WTC11 (cell line): ENCODE results near the gene IP6K2. TPM values are rescaled to one million over a fixed set of nuclear protein-coding genes. Genes with fewer than 3 reads are reported as not detected.

ENCODE experiments used
- ATAC-seq: fragments of 200-7000 bp; cut with Tn5 transposase; 2 replicates; pipeline ENCODE4 v1.10.0; 2021; ENCODE audit warnings: mild to moderate bottlenecking, moderate library complexity
- CTCF ChIA-PET: fragments of 300-600 bp; sonication (Branson Sonifier 250); formaldehyde crosslinking; loops from one replicate; lab custom pipeline; 2021; ENCODE audit warnings: antibody characterized with exemption; lab: Charles Lee
- POLR2A ChIA-PET: fragments of 350-600 bp; sonication (Branson Sonifier 250); formaldehyde crosslinking; loops from one replicate; lab custom pipeline; 2021; ENCODE audit warnings: antibody characterized with exemption; lab: Charles Lee
- DNase-seq: peaks from one replicate; pipeline ENCODE4 v3.0.0; 2021; ENCODE audit warnings: low spot score
- H3K27ac Mint-ChIP-seq: 2 replicates; pipeline ENCODE4 v1.8.0; 2021; ENCODE audit warnings: mixed read lengths
- H3K27me3 Mint-ChIP-seq: 2 replicates; pipeline ENCODE4 v1.8.0; 2021; ENCODE audit warnings: low read depth, mild to moderate bottlenecking, moderate library complexity, mixed read lengths
- H3K36me3 Mint-ChIP-seq: 2 replicates; pipeline ENCODE4 v1.8.0; 2021; ENCODE audit warnings: mixed read lengths
- H3K4me1 Mint-ChIP-seq: 2 replicates; pipeline ENCODE4 v1.8.0; 2022; ENCODE audit warnings: mixed read lengths
- H3K4me3 Mint-ChIP-seq: 2 replicates; pipeline ENCODE4 v1.8.0; 2021; ENCODE audit warnings: mild to moderate bottlenecking, moderate library complexity, mixed read lengths
- H3K9me3 Mint-ChIP-seq: 2 replicates; pipeline ENCODE4 v1.8.0; 2021; ENCODE audit warnings: mixed read lengths
- CDX4 ChIP-seq: fragments of 250-450 bp; sonication (Bioruptor Pico); IDR thresholded peaks from 2 replicates; pipeline ENCODE4 v1.9.0; 2021; ENCODE audit warnings: moderate library complexity, mild to moderate bottlenecking, inconsistent platforms, borderline replicate concordance
- CREB1 ChIP-seq: sonication (generic); formaldehyde crosslinking; IDR thresholded peaks from 2 replicates; pipeline ENCODE4 v1.8.0; 2023; ENCODE audit warnings: mild to moderate bottlenecking, missing genetic modification reagents
- E2F4 ChIP-seq: sonication (generic); formaldehyde crosslinking; IDR thresholded peaks from 2 replicates; pipeline ENCODE4 v1.8.1; 2022; ENCODE audit warnings: low read depth, mild to moderate bottlenecking, moderate library complexity, missing genetic modification reagents, borderline replicate concordance
- ERG ChIP-seq: fragments of 250-450 bp; sonication (Bioruptor Pico); IDR thresholded peaks from 2 replicates; pipeline ENCODE4 v1.8.0; 2021; ENCODE audit warnings: mild to moderate bottlenecking
- ETV6 ChIP-seq: sonication (generic); formaldehyde crosslinking; IDR thresholded peaks from 2 replicates; pipeline ENCODE4 v1.8.1; 2022; ENCODE audit warnings: mild to moderate bottlenecking, missing genetic modification reagents
- FOXK1 ChIP-seq: sonication (generic); formaldehyde crosslinking; IDR thresholded peaks from 2 replicates; pipeline ENCODE4 v1.8.0; 2022; ENCODE audit warnings: mild to moderate bottlenecking, moderate library complexity, missing genetic modification reagents
- GTF2I ChIP-seq: fragments of 250-450 bp; sonication (Bioruptor Pico); conservative IDR thresholded peaks from 2 replicates; pipeline ENCODE4 v1.4.0; 2021; ENCODE audit warnings: mild to moderate bottlenecking
- IRF1 ChIP-seq: sonication (generic); formaldehyde crosslinking; IDR thresholded peaks from 2 replicates; pipeline ENCODE4 v1.8.0; 2023; ENCODE audit warnings: missing genetic modification reagents
- JUN ChIP-seq: sonication (generic); formaldehyde crosslinking; IDR thresholded peaks from 2 replicates; pipeline ENCODE4 v1.8.0; 2023; ENCODE audit warnings: mild to moderate bottlenecking, missing genetic modification reagents
- OVOL2 ChIP-seq: fragments of 250-450 bp; sonication (Bioruptor Pico); IDR thresholded peaks from 2 replicates; pipeline ENCODE4 v1.9.0; 2021; ENCODE audit warnings: mild to moderate bottlenecking, borderline replicate concordance
- PREB ChIP-seq: sonication (generic); formaldehyde crosslinking; IDR thresholded peaks from 2 replicates; pipeline ENCODE4 v1.8.1; 2022; ENCODE audit warnings: mild to moderate bottlenecking, missing genetic modification reagents, moderate library complexity, borderline replicate concordance
- SP1 ChIP-seq: sonication (generic); formaldehyde crosslinking; conservative IDR thresholded peaks from 2 replicates; pipeline ENCODE4 v1.8.1; 2022; ENCODE audit warnings: missing genetic modification reagents
- TCF7 ChIP-seq: sonication (generic); formaldehyde crosslinking; IDR thresholded peaks from 2 replicates; pipeline ENCODE4 v1.8.0; 2022; ENCODE audit warnings: mild to moderate bottlenecking, low read depth, missing genetic modification reagents, moderate library complexity
- ZBTB43 ChIP-seq: sonication (generic); formaldehyde crosslinking; IDR thresholded peaks from 2 replicates; pipeline ENCODE4 v1.8.1; 2023; ENCODE audit warnings: mild to moderate bottlenecking, missing genetic modification reagents
- ZNF219 ChIP-seq: sonication (generic); formaldehyde crosslinking; IDR thresholded peaks from 2 replicates; pipeline ENCODE4 v1.8.0; 2023; ENCODE audit warnings: missing genetic modification reagents, mild to moderate bottlenecking, borderline replicate concordance
- ZNF232 ChIP-seq: sonication (generic); formaldehyde crosslinking; IDR thresholded peaks from 2 replicates; pipeline ENCODE4 v1.8.0; 2022; ENCODE audit warnings: mild to moderate bottlenecking, missing genetic modification reagents
- ZNF281 ChIP-seq: sonication (generic); formaldehyde crosslinking; IDR thresholded peaks from 2 replicates; pipeline ENCODE4 v1.8.0; 2023; ENCODE audit warnings: mild to moderate bottlenecking, missing genetic modification reagents
- ZNF532 ChIP-seq: fragments of 250-450 bp; sonication (Bioruptor Pico); IDR thresholded peaks from 2 replicates; pipeline ENCODE4 v1.9.0; 2021; ENCODE audit warnings: mild to moderate bottlenecking, borderline replicate concordance
- total RNA-seq: library from RNA; stranded (reverse); gene quantifications from 3 replicates; pipeline ENCODE4 v1.2.3, GENCODE V29; 2021

Gene IP6K2
- total RNA-seq, 1 experiment from 2014 or later, result 123 TPM

GRCh38 chr3:48747706-48748105 lies 30.7 kb upstream of the IP6K2 start (continued):
- TF ChIP-seq ZNF532 (CRISPR knock-in tag), result no peak
- TF ChIP-seq SP1 (CRISPR knock-in tag), result no peak
- no peak for TF ChIP-seq ZNF219 (CRISPR knock-in tag)

GRCh38 chr3:48747015-48747615 lies 30.1 kb upstream of the IP6K2 start:
- Mint-ChIP-seq H3K27me3 (no peaks in the 10 kb centered on the region), H3K4me3 (no peak overlapping the region), H3K4me1 (no peaks in the 10 kb centered on the region), H3K9me3 (peaks cover 4% of the 10 kb centered on the region), H3K27ac (no peak overlapping the region; the same call in 1 of the 2 replicates), H3K36me3 (peaks cover 4% of the 10 kb centered on the region; the same call in 1 of the 2 replicates)
- ChIA-PET POLR2A (interaction anchor here (0.6 kb wide), 1 partner anchor 32 kb away, joined by 3 read pairs; no protein-coding TSS in a partner anchor), CTCF (no interaction called here)
- TF ChIP-seq ETV6 (no peak), ZNF281 (CRISPR knock-in tag) (no peak), CDX4 (no peak), CREB1 (CRISPR knock-in tag) (no peak), JUN (CRISPR knock-in tag) (no peak), IRF1 (CRISPR knock-in tag) (no peak), GTF2I (no peak), E2F4 (no peak), ERG (no peak), ZBTB43 (CRISPR knock-in tag) (no peak), OVOL2 (no peak), FOXK1 (CRISPR knock-in tag) (no peak), TCF7 (no peak), ZNF232 (CRISPR knock-in tag) (no peak), PREB (CRISPR knock-in tag) (no peak)
- ATAC-seq (no peak), DNase-seq (no peak)
